SKM-1 (cell line): ENCODE data around the gene NDOR1.

Experiments
- DNase-seq: peaks from one replicate; lab custom pipeline; 2025; ENCODE audit not compliant: unreplicated experiment; lab: John Stamatoyannopoulos, UW

The NDOR1 gene

GRCh38 chr9:137198051-137198901 lies 7.2 kb upstream of the NDOR1 start:
- DNase-seq = no peak

- DNase-seq = no peak
These were observed 6.6 kb upstream of the NDOR1 start for GRCh38 chr9:137198902-137199283.

DNA sequence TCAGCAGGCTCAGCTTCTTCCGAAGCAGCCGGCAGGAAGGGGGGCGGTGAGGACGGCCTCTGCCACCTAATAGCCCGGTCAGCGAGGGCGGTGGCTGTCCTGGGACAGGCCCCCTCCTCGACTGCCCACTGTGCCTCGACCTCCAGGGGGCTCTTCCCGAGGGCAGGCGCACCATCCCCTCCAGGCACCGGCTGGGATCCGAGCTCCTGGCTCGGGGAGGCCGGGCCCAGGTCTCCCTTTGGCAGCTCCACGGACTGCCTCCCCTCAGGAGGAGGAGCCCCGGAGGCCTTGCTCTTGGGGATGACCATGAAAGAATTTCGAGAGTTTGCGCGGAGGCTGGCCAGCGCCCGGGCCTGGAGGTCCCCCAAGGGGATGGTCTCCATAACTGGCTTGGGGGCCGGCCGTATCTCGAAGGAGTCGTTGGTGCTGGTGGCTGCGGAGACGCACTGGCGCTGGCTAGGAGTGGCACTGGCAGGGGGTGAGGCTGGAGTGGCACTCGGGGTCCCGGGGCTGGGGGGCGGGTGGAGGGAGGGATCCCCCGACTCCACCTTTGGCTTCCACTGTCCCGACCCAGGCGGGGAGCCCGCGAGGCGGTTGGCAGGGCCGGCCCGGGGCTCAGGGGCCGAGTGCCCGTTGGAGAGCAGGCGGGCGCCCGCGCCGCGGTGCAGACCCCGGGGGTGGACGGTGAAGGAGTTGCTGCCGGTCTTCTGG lies 5.9 kb upstream of the NDOR1 start:
- no peak for DNase-seq

DNA sequence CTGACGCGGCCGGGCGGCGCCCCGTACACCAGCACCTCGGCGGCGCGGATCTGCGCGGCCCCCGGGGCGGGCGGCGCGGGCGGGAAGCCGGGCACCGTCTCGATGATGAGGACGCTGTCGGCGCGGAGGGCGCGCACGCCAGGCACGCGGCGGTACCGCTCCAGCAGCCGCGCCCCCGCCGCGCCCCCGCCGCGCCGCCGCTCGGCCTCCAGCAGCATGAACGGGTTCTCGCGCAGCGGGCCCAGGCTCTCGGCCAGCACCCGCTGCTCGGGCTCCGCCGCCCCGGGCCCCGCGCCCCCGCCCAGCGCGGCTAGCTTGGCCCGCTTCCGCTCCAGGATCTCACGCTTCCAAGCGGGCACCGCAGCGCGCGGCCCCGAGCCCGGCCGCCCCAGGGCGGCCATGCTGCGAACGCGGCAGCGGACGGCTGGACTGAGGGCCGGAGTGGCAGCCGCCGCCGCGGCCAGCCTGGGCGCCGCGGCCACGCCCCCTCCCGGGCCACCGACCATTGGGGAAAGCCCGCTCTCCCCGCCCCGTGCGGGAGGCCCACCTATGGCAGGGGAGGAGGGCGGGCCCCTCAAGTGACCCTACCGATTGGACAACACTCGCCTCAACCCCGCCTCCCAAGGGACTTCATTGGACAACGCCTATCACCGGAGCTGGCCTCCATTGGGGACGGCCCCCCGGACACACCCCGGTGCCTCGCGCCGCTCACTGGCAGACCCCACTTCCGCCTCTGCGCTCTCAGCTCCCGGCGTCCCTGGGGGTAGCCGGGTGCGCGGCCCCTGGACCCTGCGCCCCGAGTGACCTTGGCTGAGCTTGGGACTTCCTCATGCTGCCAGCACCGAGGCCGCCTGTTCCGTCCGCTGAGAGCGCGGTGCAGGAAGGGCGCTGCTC lies 4.9 kb upstream of the NDOR1 start, which contains the start of gene TPRN:
TSS of gene TPRN (minus strand) at position 431 of the 894 bp plus-strand sequence. CDS start at position 401, 30 bp downstream.
- DNase-seq = peak; percentile 99

DNA sequence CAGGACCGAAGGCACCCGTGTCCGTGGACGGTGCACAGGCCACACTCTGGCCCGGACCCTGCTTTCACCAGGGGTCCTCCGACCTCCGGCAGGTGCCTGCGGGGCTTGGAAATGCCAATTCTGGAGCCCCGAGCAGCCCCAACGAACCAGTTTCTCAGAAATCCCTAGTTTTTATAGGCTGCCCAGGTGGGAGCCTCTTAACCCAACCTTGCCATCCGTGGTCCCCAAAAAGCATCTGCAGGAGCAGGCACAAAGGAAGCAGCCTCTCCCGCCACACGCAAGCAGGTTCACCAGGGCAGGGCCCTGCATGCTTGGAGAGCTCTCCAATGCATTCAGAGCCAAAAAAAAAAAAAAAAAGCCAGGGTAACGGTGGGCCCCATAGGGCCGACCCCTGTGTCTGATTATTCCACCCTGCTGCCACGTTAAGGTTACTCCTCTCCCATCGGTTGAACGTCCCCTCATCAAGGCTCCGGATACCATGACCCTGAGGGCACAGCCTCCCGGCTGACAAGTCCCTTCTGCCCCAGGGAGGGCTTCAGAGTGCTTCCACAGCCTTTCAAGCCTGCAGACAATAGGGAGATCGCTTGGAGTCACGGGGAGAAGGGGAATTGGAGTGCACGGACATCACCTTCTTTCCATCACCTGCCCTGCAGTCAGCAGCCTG lies 4.2 kb upstream of the NDOR1 start:
- DNase-seq = no peak

- DNase-seq = no peak
These were observed 2.5 kb upstream of the NDOR1 start for GRCh38 chr9:137202966-137203365.

- no peak for DNase-seq
These were observed 772 bp upstream of the NDOR1 start for GRCh38 chr9:137204731-137205125.

GRCh38 chr9:137206602-137207001 lies 1.1 kb downstream of the NDOR1 start:
- no peak for DNase-seq

- no peak for DNase-seq
These were observed 6.0 kb downstream of the NDOR1 start for GRCh38 chr9:137211532-137211931.

DNA sequence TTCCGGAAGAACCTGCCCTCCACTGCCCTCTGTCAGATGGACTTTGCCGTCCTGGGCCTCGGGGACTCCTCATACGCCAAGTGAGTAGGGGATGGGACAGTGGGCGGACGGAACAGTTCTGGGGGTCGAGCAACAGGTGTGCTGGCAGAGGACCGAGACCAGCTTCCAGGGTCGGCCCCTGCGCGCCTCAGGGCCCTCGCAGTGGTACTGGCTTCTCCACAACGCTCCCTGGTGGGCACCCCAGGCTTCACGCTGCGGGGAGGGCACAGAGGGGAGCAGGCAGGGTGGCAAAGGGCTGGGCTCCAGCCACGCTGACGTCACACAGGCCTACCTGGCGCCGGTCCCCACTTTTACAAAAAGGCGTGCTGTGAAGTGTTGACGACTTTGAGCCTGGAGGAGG lies 7.0 kb downstream of the NDOR1 start:
- no peak for DNase-seq

GRCh38 chr9:137213160-137214060 lies 7.9 kb downstream of the NDOR1 start:
- DNase-seq = no peak

- DNase-seq = no peak
These were observed 9.1 kb downstream of the NDOR1 start for GRCh38 chr9:137214620-137215019.

GRCh38 chr9:137215196-137215986 lies 9.9 kb downstream of the NDOR1 start:
- no peak for DNase-seq

DNA sequence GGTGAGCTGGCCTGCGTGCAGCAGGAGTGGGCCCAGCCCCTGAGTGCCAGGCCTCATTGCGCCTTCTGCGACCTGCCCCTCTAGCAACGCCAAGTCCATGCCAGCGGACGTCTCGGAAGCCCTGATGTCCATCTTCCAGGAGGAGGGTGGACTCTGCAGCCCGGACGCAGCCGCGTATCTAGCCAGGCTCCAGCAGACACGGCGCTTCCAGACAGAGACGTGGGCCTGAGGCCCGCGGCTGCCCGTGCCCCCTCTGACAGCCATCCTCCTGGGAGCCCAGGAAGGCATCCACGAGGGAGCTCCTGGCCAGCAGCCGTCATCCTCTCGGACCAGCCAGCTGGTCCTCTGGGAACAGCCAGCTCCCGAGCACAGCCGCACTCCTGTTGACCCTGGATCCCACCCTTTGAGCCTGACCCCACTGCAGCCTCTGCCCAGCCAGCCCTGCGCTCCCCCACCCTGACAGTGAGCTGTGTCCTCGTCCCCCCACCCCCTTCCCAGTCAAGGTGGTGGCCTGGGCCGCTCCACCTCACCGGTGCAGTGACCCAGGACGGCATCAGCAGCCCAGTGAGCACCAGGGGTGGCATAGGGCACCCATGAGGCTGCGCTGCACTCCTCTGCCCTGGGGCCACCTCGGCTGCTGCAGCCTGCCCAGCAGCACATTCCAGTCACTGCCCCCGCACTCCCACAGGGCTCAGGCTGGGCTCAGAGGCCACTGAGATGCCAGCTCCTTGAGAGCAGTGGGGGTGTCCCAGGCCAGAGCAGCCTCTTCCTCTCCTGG lies 10.9 kb downstream of the NDOR1 start:
- no peak for DNase-seq

DNA sequence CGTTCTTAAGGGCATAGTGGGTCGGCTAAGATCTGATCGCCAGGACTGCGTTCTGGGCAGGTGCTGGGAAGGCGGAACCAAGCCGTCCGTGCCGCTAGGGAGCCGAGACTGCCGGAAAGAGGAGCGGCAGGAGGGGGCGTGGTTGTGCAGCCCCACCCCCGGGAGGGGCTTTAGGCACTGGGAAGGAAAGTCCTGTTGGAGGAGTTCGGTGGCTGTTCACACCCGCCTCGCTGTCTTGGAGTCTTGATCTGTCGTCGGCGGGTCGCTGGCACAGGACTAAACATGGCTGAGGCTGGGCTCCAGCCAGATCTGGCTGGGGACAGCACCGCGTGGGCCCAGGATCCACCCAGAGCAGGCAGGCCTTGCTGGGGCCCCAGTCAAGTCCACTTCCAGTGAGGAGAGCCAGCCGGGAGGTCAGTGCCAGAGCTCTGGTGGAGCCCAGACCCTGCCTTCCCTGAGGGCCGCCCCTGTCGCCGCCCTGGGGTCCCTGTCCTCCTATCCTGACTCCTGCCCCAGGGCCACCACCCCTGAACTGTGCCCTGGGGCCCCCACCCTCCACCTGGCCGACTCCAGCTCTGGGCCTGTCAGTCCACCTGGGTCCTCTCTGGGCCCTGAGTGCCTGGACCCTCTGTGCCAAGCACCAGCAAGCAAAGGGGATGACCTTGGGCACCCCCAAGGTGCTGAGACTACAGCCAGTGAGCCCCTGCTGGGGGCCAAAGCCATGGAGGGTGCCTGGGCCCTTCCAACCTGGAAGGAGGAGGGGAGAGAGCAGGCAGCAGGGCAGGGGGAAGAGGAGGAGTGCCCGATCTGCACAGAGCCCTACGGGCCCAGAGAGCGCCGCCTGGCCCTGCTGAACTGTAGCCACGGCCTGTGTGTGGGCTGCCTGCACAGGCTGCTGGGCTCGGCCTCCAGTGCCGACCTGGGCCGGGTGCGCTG lies 12.0 kb downstream of the NDOR1 start:
- DNase-seq = no peak

DNA sequence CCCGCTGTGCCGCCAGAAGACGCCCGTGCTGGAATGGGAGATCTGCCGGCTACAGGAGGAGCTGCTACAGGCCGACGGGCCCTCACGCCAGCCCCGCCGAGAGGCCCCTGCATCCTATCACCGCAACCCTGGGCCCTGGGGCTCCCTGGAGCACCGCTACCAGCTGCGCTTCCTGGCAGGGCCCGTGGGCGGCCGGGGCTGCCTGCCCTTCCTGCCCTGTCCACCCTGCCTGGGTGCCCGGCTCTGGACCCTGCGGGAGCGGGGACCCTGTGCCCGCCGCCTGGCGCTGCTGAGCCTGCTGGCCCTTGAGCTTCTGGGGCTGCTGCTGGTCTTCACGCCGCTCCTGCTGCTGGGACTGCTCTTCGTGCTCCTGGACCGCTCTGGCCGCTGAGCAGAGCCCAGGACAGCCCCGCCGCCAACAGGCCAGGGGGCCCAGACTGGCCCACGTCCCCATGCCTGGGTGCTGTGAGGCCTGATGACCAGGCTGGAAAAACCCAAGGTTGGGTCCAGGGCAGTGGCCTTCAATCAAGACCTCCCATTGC lies 12.8 kb downstream of the NDOR1 start:
- DNase-seq = no peak

DNA sequence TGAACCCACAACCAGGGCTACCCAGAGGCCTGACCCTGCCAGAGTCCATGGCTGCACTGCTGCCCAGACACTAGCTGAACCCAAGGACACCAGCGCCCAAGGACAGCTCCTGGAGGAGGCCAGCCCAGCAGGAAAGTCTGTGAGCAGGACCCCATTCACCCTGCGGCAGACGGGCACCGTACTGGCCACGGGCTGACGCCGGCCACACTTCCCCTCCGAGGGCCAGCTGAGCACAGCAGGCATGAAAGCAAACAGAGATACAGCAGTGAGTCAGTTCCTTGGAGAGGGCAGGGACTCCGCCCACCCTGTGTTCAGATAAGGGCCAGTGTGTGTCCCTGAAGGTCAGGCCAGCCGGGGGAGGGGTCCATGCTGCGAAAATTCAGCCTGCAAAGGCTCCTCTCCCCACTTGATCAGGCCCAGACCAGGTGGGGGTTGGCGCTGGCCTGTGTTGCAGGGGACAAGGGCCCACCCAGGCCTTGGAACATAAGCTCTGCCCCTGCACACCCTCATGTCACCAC lies 13.3 kb downstream of the NDOR1 start:
- DNase-seq = no peak
